Neural cell (in vitro differentiated cells): ENCODE data around the gene CHURC1. TPM values are rescaled to one million over a fixed set of nuclear protein-coding genes. Genes with fewer than 3 reads are reported as not detected.

Experiments
- H2AFZ ChIP-seq: fragments of 200-600, 300-800 bp; sonication (generic), shearing (Covaris generic); 2 replicates; pipeline ENCODE4 v1.6.0; 2014; ENCODE audit warnings: low read depth, mild to moderate bottlenecking, antibody characterized with exemption, low read length, moderate library complexity
- H3F3A ChIP-seq: fragments of 200-600 bp; shearing (Covaris generic); 2 replicates; pipeline ENCODE4 v1.6.1; 2016; ENCODE audit warnings: mild to moderate bottlenecking, moderate library complexity, mixed read lengths, antibody characterized with exemption, low read length; ENCODE audit not compliant: insufficient read depth, poor library complexity, severe bottlenecking
- H3K27ac ChIP-seq: fragments of 200-600, 300-800 bp; sonication (generic), shearing (Covaris generic); 2 replicates; pipeline ENCODE4 v1.5.1; 2014; ENCODE audit warnings: mild to moderate bottlenecking, low read length, moderate library complexity
- H3K27me3 ChIP-seq: fragments of 300-800, 200-600 bp; sonication (generic), shearing (Covaris generic); 2 replicates; pipeline ENCODE4 v1.6.0; 2014; ENCODE audit warnings: mild to moderate bottlenecking, low read depth, low read length, moderate library complexity; ENCODE audit not compliant: insufficient read depth
- H3K36me3 ChIP-seq: fragments of 300-800, 200-600 bp; sonication (generic), shearing (Covaris generic); 2 replicates; pipeline ENCODE4 v1.5.1; 2014; ENCODE audit warnings: mild to moderate bottlenecking, antibody characterized with exemption, low read length, moderate library complexity; ENCODE audit not compliant: insufficient read depth
- H3K4me2 ChIP-seq: fragments of 300-800, 200-600 bp; sonication (generic), shearing (Covaris generic); 2 replicates; pipeline ENCODE4 v1.6.0; 2014; ENCODE audit warnings: mild to moderate bottlenecking, low read length
- H3K4me3 ChIP-seq: fragments of 300-800, 200-600 bp; sonication (generic), shearing (Covaris generic); 2 replicates; pipeline ENCODE4 v1.5.1; 2014; ENCODE audit warnings: mild to moderate bottlenecking, low read length, moderate library complexity
- H3K79me2 ChIP-seq: fragments of 200-600 bp; shearing (Covaris generic); replicated peaks from 2 replicates; pipeline ENCODE4 v1.6.0; 2014; ENCODE audit warnings: mild to moderate bottlenecking, low read length, moderate library complexity; ENCODE audit not compliant: insufficient read depth
- H3K9ac ChIP-seq: fragments of 300-800, 200-600 bp; sonication (generic), shearing (Covaris generic); 2 replicates; pipeline ENCODE4 v1.6.1; 2016; ENCODE audit warnings: mild to moderate bottlenecking, low read length, mixed read lengths
- H3K9me2 ChIP-seq: fragments of 200-600 bp; shearing (Covaris generic); 2 replicates; pipeline ENCODE4 v1.6.1; 2016; ENCODE audit warnings: mild to moderate bottlenecking, low read length, mixed read lengths; ENCODE audit not compliant: insufficient read depth
- H3K9me3 ChIP-seq: fragments of 200-600, 300-800 bp; sonication (generic), shearing (Covaris generic); 2 replicates; pipeline ENCODE4 v1.6.1; 2016; ENCODE audit warnings: mild to moderate bottlenecking, mixed run types, low read length, moderate library complexity, mixed read lengths
- H4K20me1 ChIP-seq: fragments of 200-600 bp; shearing (Covaris generic); 2 replicates; pipeline ENCODE4 v1.6.1; 2016; ENCODE audit warnings: mild to moderate bottlenecking, mixed run types; ENCODE audit not compliant: insufficient read depth
- CTCF ChIP-seq: fragments of 450-650 bp; IDR thresholded peaks from 2 replicates; pipeline ENCODE4 v1.5.1; 2014; ENCODE audit warnings: antibody characterized with exemption, mild to moderate bottlenecking, moderate library complexity; ENCODE audit not compliant: poor library complexity, severe bottlenecking
- EP300 ChIP-seq: fragments of 450-650 bp; conservative IDR thresholded peaks from 2 replicates; pipeline ENCODE4 v1.6.1; 2014; ENCODE audit warnings: antibody characterized with exemption, mild to moderate bottlenecking, moderate library complexity; ENCODE audit not compliant: poor library complexity, severe bottlenecking
- EZH2 ChIP-seq: fragments of 200-600, 300-800 bp; shearing (Covaris generic), sonication (generic); IDR thresholded peaks from 2 replicates; pipeline ENCODE4 v1.6.1; 2014; ENCODE audit warnings: antibody characterized with exemption, low read length, borderline replicate concordance, mild to moderate bottlenecking; ENCODE audit not compliant: insufficient read depth, poor library complexity, severe bottlenecking
- MXI1 ChIP-seq: fragments of 450-650 bp; conservative IDR thresholded peaks from 2 replicates; pipeline ENCODE4 v1.6.1; 2014; ENCODE audit warnings: antibody characterized with exemption, mild to moderate bottlenecking; ENCODE audit not compliant: poor library complexity, severe bottlenecking
- POLR2AphosphoS5 ChIP-seq: IDR thresholded peaks from 2 replicates; pipeline ENCODE4 v1.6.1; 2012
- RAD21 ChIP-seq: fragments of 450-650 bp; conservative IDR thresholded peaks from 2 replicates; pipeline ENCODE4 v1.6.1; 2014; ENCODE audit warnings: antibody characterized with exemption, mild to moderate bottlenecking, moderate library complexity
- SMC3 ChIP-seq: fragments of 450-650 bp; conservative IDR thresholded peaks from 2 replicates; pipeline ENCODE4 v1.6.1; 2014; ENCODE audit warnings: antibody characterized with exemption, mild to moderate bottlenecking, moderate library complexity; ENCODE audit not compliant: poor library complexity
- TAF1 ChIP-seq: IDR thresholded peaks from 2 replicates; pipeline ENCODE4 v1.6.1; 2012; ENCODE audit warnings: low read depth
- polyA plus RNA-seq: library from polyadenylated mRNA; depleted of rRNA; stranded (reverse); fragments of >200 nt; gene quantifications from 2 replicates; pipeline ENCODE4 v1.2.3, GENCODE V29; 2014
- TF ChIP-seq, protein P1 (sequence below): IDR thresholded peaks from 2 replicates; pipeline ENCODE4 v1.6.1; 2012; ENCODE audit warnings: borderline replicate concordance

CHURC1 gene
- polyA plus RNA-seq, 1 donor from 2014 or later = 69.5 TPM

DNA sequence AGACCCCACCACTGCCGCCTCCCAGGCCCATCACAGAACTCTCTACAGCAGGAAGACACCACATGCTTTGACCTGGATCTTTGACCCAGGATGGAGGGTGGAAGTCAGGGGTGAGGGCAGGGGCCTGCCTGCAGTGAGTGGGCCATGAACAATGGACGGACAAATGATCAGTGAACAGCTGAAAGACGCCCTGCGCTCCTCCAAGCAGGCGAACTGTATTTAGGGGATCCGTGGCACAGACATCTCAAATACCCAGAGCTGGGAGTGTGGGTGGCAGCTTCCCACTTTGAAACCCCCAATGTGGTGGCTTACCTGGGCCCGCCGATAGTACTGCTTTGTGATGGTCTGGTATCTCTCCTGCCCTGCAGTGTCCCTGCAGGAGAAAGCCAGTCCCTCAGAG is 37.0 kb downstream of the CHURC1 start:
- H3K9me2 ChIP-seq = no peaks in the 10 kb centered on the region
- H3K9me3 ChIP-seq = no peaks in the 10 kb centered on the region
- no peak overlapping the region for H3K4me2 ChIP-seq
- no peak for TF ChIP-seq MXI1
- no peak for TF ChIP-seq SMC3
- TF ChIP-seq CTCF = no peak
- TF ChIP-seq EP300 = no peak
- no peak for TF ChIP-seq RAD21
- TF ChIP-seq POLR2AphosphoS5 = no peak
- no peak for TF ChIP-seq EZH2
- TF ChIP-seq TAF1 = no peak
- TF ChIP-seq, protein P1, sequence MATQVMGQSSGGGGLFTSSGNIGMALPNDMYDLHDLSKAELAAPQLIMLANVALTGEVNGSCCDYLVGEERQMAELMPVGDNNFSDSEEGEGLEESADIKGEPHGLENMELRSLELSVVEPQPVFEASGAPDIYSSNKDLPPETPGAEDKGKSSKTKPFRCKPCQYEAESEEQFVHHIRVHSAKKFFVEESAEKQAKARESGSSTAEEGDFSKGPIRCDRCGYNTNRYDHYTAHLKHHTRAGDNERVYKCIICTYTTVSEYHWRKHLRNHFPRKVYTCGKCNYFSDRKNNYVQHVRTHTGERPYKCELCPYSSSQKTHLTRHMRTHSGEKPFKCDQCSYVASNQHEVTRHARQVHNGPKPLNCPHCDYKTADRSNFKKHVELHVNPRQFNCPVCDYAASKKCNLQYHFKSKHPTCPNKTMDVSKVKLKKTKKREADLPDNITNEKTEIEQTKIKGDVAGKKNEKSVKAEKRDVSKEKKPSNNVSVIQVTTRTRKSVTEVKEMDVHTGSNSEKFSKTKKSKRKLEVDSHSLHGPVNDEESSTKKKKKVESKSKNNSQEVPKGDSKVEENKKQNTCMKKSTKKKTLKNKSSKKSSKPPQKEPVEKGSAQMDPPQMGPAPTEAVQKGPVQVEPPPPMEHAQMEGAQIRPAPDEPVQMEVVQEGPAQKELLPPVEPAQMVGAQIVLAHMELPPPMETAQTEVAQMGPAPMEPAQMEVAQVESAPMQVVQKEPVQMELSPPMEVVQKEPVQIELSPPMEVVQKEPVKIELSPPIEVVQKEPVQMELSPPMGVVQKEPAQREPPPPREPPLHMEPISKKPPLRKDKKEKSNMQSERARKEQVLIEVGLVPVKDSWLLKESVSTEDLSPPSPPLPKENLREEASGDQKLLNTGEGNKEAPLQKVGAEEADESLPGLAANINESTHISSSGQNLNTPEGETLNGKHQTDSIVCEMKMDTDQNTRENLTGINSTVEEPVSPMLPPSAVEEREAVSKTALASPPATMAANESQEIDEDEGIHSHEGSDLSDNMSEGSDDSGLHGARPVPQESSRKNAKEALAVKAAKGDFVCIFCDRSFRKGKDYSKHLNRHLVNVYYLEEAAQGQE = no peak
- no peak overlapping the region for H3K4me3 ChIP-seq
- H3K9ac ChIP-seq = no peak overlapping the region
- no peaks in the 10 kb centered on the region for H4K20me1 ChIP-seq
- H2AFZ ChIP-seq = no peak overlapping the region
- no peaks in the 10 kb centered on the region for H3F3A ChIP-seq
- H3K27me3 ChIP-seq = no peaks in the 10 kb centered on the region
- no peaks in the 10 kb centered on the region for H3K79me2 ChIP-seq
- no peaks in the 10 kb centered on the region for H3K36me3 ChIP-seq
- no peak overlapping the region for H3K27ac ChIP-seq

- Histone ChIP-seq H3K27ac (no peak overlapping the region), H3K36me3 (no peaks in the 10 kb centered on the region), H3K4me2 (no peak overlapping the region), H3K27me3 (no peaks in the 10 kb centered on the region), H4K20me1 (no peaks in the 10 kb centered on the region), H3K9ac (no peak overlapping the region), H3K9me3 (no peaks in the 10 kb centered on the region), H3K4me3 (no peak overlapping the region), H3F3A (no peaks in the 10 kb centered on the region), H3K79me2 (no peaks in the 10 kb centered on the region), H3K9me2 (no peaks in the 10 kb centered on the region), H2AFZ (no peak overlapping the region)
- no peak for TF ChIP-seq CTCF
- TF ChIP-seq MXI1 = no peak
- TF ChIP-seq TAF1 = no peak
- TF ChIP-seq SMC3 = no peak
- TF ChIP-seq, protein P1 = no peak
- no peak for TF ChIP-seq EP300
- no peak for TF ChIP-seq RAD21
- TF ChIP-seq POLR2AphosphoS5 = no peak
- TF ChIP-seq EZH2 = no peak
These were observed 37.5 kb downstream of the CHURC1 start for GRCh38 chr14:64951724-64952123.
